Ovary (tissue), 9 donors: ENCODE data around the gene HEATR3. TPM values are rescaled to one million over a fixed set of nuclear protein-coding genes. Genes with fewer than 3 reads are reported as not detected.
A peak's percentile ranks its signal among the peaks of the same experiment; 100 is the strongest.

Experiments used
- DNase-seq, 5 donors: peaks; one replicate each; pipeline ENCODE4 v3.0.0-alpha.2; 2019 to 2020
- H3K27ac ChIP-seq, 2 donors: fragments of 200-600 bp; one replicate each; pipeline versions ENCODE4 v1.5.1 to v1.8.0; 2019 to 2022
- H3K27me3 ChIP-seq: fragments of 200-600 bp; one replicate; pipeline ENCODE4 v1.8.0; 2022
- H3K36me3 ChIP-seq: fragments of 200-600 bp; sonication (generic); one replicate; pipeline ENCODE4 v1.5.1; 2019
- H3K4me1 ChIP-seq: one replicate; pipeline ENCODE4 v1.8.1; 2013; ENCODE audit warnings: mild to moderate bottlenecking, moderate library complexity; ENCODE audit not compliant: insufficient read depth
- H3K4me3 ChIP-seq: fragments of 200-600 bp; sonication (generic); one replicate; pipeline ENCODE4 v1.5.1; 2017
- H3K9me3 ChIP-seq, 2 donors: fragments of 200-600 bp in 1 of 2; sonication (generic) in 1 of 2; one replicate each; pipeline versions ENCODE4 v1.5.1 to v1.8.1; 2013 to 2019; ENCODE audit warnings: mild to moderate bottlenecking in 1 of 2, moderate library complexity in 1 of 2
- CTCF ChIP-seq, 3 donors: fragments of 450-650 bp in 2 of 3; fragments of 200-600 bp in 1 of 3; IDR thresholded peaks; one replicate each; pipeline versions ENCODE4 v1.5.1 to v1.8.0; 2016 to 2022; ENCODE audit warnings: antibody characterized with exemption in 3 of 3, mild to moderate bottlenecking in 1 of 3
- EP300 ChIP-seq: sonication (generic); formaldehyde crosslinking; IDR thresholded peaks from one replicate; pipeline ENCODE4 v1.6.1; 2017; ENCODE audit warnings: antibody characterized with exemption
- POLR2A ChIP-seq: fragments of 450-650 bp; IDR thresholded peaks from one replicate; pipeline ENCODE4 v1.6.1; 2017; ENCODE audit warnings: antibody characterized with exemption, mild to moderate bottlenecking, moderate library complexity
- WGBS, 3 donors: extraction: QIAGEN DNeasy Blood & Tissue Kit in 1 of 3; methylation state at CpG; one replicate each; pipeline versions ENCODE4 v1.1.5 to v1.1.7; 2013 to 2017; 5-methylcytosine and 5-hydroxymethylcytosine counted together
- intact Hi-C, 4 donors: fragments of 100-400 bp; cut with DNase I; formaldehyde crosslinking; loops; one replicate each; pipeline versions ENCODE4 v1.11.0 to v1.15.1; 2022 to 2023
- polyA plus RNA-seq, 2 donors: library from polyadenylated mRNA; stranded (reverse); fragments of 200-250 nt in 1 of 2; fragments of 350-450 nt in 1 of 2; fragmentation: Illumina TruSeq in 1 of 2; extraction: RNeasy Lipid Tissue Mini Kit (QIAGEN cat#74804) in 1 of 2; gene quantifications; one replicate each; pipeline ENCODE4 v1.2.3, GENCODE V29; 2013 to 2014
- total RNA-seq, 7 donors: library from RNA; depleted of rRNA in 2 of 7; stranded (reverse); fragments of >200 nt in 2 of 7; fragmentation: NEBNext Ultra II Directional in 3 of 7; extraction: Animal tissue kit (Norgen Biotek cat#: 25700) in 3 of 7; gene quantifications; one replicate each; pipeline versions ENCODE4 v1.1.0 to v1.2.4, GENCODE V29; 2016 to 2023
- donor health status: DM: no; HTN: no; CAD: no; lungs with moderate emphysema.
- donor health status: DM: no; HTN: no; CAD: no.
- donor health status: Bipolar disorder and iron deficiency.
- donor health status: DM: yes; HTN: yes; CAD: no.
- donor health status: DM: no; HTN: no; CAD: no.
- donor health status: DM: yes; HTN: yes; CAD: no.

HEATR3 gene
- total and polyA plus RNA-seq, 9 donors, result 2.4 to 15.2 (median 10.7) TPM

- Histone ChIP-seq H3K27ac (no peak overlapping the region), H3K36me3 (no peaks in the 10 kb centered on the region), H3K9me3 (no peaks in the 10 kb centered on the region), H3K4me1 (peaks cover 2% of the 10 kb centered on the region), H3K27me3 (no peaks in the 10 kb centered on the region), H3K4me3 (no peak overlapping the region)
- intact Hi-C loops, result no loop called here
- WGBS, 3 donors, result 95 to 98% (median 95%) methylated on average over 6 of the region's 6 CpGs
- no peak for DNase-seq
- no peak for TF ChIP-seq EP300
- TF ChIP-seq POLR2A, result no peak
- no peak for TF ChIP-seq CTCF (IDR thresholded peaks at IDR 0.05)
Observed at GRCh38 chr16:50086176-50086575, 20.4 kb downstream of the HEATR3 start.

- Histone ChIP-seq H3K4me1 (peaks cover 2% of the 10 kb centered on the region), H3K4me3 (no peak overlapping the region), H3K36me3 (no peaks in the 10 kb centered on the region), H3K27me3 (no peaks in the 10 kb centered on the region), H3K9me3 (no peaks in the 10 kb centered on the region), H3K27ac (no peak overlapping the region)
- TF ChIP-seq POLR2A (no peak), CTCF (IDR thresholded peaks at IDR 0.05) (no peak), EP300 (no peak)
- no peak for DNase-seq
- intact Hi-C loops, result no loop called here
- WGBS, 3 donors, result 89 to 98% (median 90%) methylated on average over 3 of the region's 3 CpGs
Observed at GRCh38 chr16:50088302-50088701, 22.5 kb downstream of the HEATR3 start.

- no peak for TF ChIP-seq EP300
- no peak for TF ChIP-seq CTCF (IDR thresholded peaks at IDR 0.05)
- TF ChIP-seq POLR2A, result no peak
- Histone ChIP-seq H3K27me3 (no peaks in the 10 kb centered on the region), H3K9me3 (no peaks in the 10 kb centered on the region), H3K4me3 (no peak overlapping the region), H3K27ac (no peak overlapping the region), H3K36me3 (no peaks in the 10 kb centered on the region), H3K4me1 (peaks cover 2% of the 10 kb centered on the region)
- intact Hi-C loops, result no loop called here
- no peak for DNase-seq
- WGBS, 3 donors, result 96 to 97% (median 97%) methylated on average over 6 of the region's 6 CpGs
Observed at GRCh38 chr16:50092891-50093290, 27.1 kb downstream of the HEATR3 start.

- H3K36me3 ChIP-seq, result no peaks in the 10 kb centered on the region
- peak in 1 of 5 donors; percentile 32 for DNase-seq
- TF ChIP-seq EP300 (no peak), POLR2A (no peak), CTCF (IDR thresholded peaks at IDR 0.05) (no peak)
- H3K9me3 ChIP-seq, result no peaks in the 10 kb centered on the region
- 80 to 91% (median 88%) methylated on average over 12 of the region's 12 CpGs for WGBS, 3 donors
- intact Hi-C loops, result no loop called here
- H3K4me3 ChIP-seq, result no peak overlapping the region
- no peaks in the 10 kb centered on the region for H3K27me3 ChIP-seq
- H3K4me1 ChIP-seq, result peaks cover 2% of the 10 kb centered on the region
- H3K27ac ChIP-seq, result no peak overlapping the region
Observed at GRCh38 chr16:50093607-50094539, 28.1 kb downstream of the HEATR3 start.
